ENCODE measurements around the gene WNK2. TPM values are rescaled to one million over a fixed set of nuclear protein-coding genes. Genes with fewer than 3 reads are reported as not detected.

WNK2 gene
- total RNA-seq, 1 experiment from 2014 or later: 69.4 TPM

- Histone ChIP-seq H3K23ac (ENCODE audit: insufficient read length, low read depth, low read length) (no peak overlapping the region), H3K56ac (ENCODE audit: insufficient read length, low read depth, low read length) (no peak overlapping the region), H3K9me3 (ENCODE audit: control insufficient read depth, low read depth, low read length) (no peaks in the 10 kb centered on the region), H2BK20ac (ENCODE audit: low read depth, low read length, poor library complexity, severe bottlenecking) (no peak overlapping the region), H3K9ac (ENCODE audit: extremely low read depth, insufficient read length, low read length) (no peak overlapping the region), H4K5ac (ENCODE audit: insufficient read length, low read depth, low read length) (no peak overlapping the region), H3K27me3 (ENCODE audit: insufficient read depth, low read length) (no peaks in the 10 kb centered on the region), H2BK15ac (ENCODE audit: low read depth, low read length) (no peak overlapping the region), H3K14ac (ENCODE audit: insufficient read depth, low read length) (no peak overlapping the region), H3K4ac (ENCODE audit: low read depth, low read length) (no peak overlapping the region), H3T11ph (ENCODE audit: low read length) (no peak overlapping the region), H2BK12ac (ENCODE audit: insufficient read length, low read depth, low read length) (no peak overlapping the region), H4K91ac (ENCODE audit: insufficient read length, low read depth, low read length) (no peak overlapping the region), H2AK5ac (ENCODE audit: insufficient read length, low read length) (no peak overlapping the region), H3K23me2 (ENCODE audit: insufficient read length, low read depth, low read length, poor library complexity, severe bottlenecking) (no peaks in the 10 kb centered on the region), H2AFZ (ENCODE audit: low read length) (no peak overlapping the region), H3K27ac (ENCODE audit: insufficient read length, low read depth, low read length) (no peak overlapping the region), H3K79me1 (ENCODE audit: insufficient read depth, low read depth, low read length, poor library complexity, severe bottlenecking) (no peaks in the 10 kb centered on the region), H4K8ac (replicated peaks; ENCODE audit: insufficient read length, low read depth, low read length) (no peak overlapping the region), H4K20me1 (ENCODE audit: control insufficient read depth, insufficient read depth, insufficient read length) (no peaks in the 10 kb centered on the region), H3K79me2 (ENCODE audit: insufficient read depth, low read length) (no peaks in the 10 kb centered on the region), H3K4me2 (ENCODE audit: insufficient read depth, insufficient read length, low read length) (no peak overlapping the region), H2BK120ac (ENCODE audit: low read depth, low read length, poor library complexity, severe bottlenecking) (no peak overlapping the region), H2BK5ac (ENCODE audit: insufficient read length, low read length) (no peak overlapping the region), H3K4me1 (ENCODE audit: insufficient read depth, low read length) (no peaks in the 10 kb centered on the region), H3K18ac (ENCODE audit: insufficient read length, low read depth, low read length) (no peak overlapping the region)
- H3K4me3 Mint-ChIP-seq: no peak overlapping the region
- peaks cover 0 to 4% (median 1%) of the 10 kb centered on the region in 3 experiments; a peak in 3 of 7 replicates for H3K36me3 Mint-ChIP-seq (ENCODE audit: insufficient read depth in 1 of 3, low read depth in 3 of 3)
- peaks cover 8 to 13% of the 10 kb centered on the region in 2 experiments for H3K4me1 Mint-ChIP-seq
- no peak overlapping the region for H3K27ac Mint-ChIP-seq
- WGBS (ENCODE audit: extremely low coverage, insufficient read length, low lambda C conversion rate): no CpG with 5 or more reads among the region's 17 CpGs
- no peaks in the 10 kb centered on the region; the same call in 1 of the 2 replicates for H3K27me3 Mint-ChIP-seq (ENCODE audit: low read depth)
- DNase-seq: peak; percentile 83
- H3K9me3 Mint-ChIP-seq: no peaks in the 10 kb centered on the region
- TF ChIP-seq CTCF (conservative IDR thresholded peaks at IDR 0.05): peak; percentile 78
These were observed 120.9 kb downstream of the WNK2 start for GRCh38 chr9:93304574-93305496.

Measured in H9 (cell line).